HepG2 (cell line): ENCODE data around the gene MEF2D. TPM values are rescaled to one million over a fixed set of nuclear protein-coding genes. Genes with fewer than 3 reads are reported as not detected.
A peak's percentile ranks its signal among the peaks of the same experiment; 100 is the strongest.

Experiments used
- CCAR2 ChIP-seq: fragments of 200-400 bp; formaldehyde crosslinking; optimal IDR thresholded peaks from 2 replicates; pipeline ENCODE3; 2018; ENCODE audit warnings: low read depth, mild to moderate bottlenecking, low read length, moderate library complexity
- CENPT ChIP-seq: sonication (generic); formaldehyde crosslinking; IDR thresholded peaks from 2 replicates; pipeline ENCODE4 v1.8.0; 2022; ENCODE audit warnings: low read depth, mild to moderate bottlenecking, moderate library complexity, missing genetic modification reagents
- IRF2 ChIP-seq: IDR thresholded peaks from 2 replicates; pipeline ENCODE4 v1.6.1; 2018; ENCODE audit warnings: missing genetic modification reagents, missing compliant biosample characterization
- MEF2D ChIP-seq: sonication (generic); formaldehyde crosslinking; IDR thresholded peaks from 2 replicates; pipeline ENCODE4 v1.5.1; 2020; ENCODE audit warnings: mild to moderate bottlenecking, missing genetic modification reagents
- NFIB ChIP-seq: sonication (generic); formaldehyde crosslinking; IDR thresholded peaks from 2 replicates; pipeline ENCODE4 v1.9.0; 2021; ENCODE audit warnings: missing genetic modification reagents, mild to moderate bottlenecking, borderline replicate concordance
- PAF1 ChIP-seq: IDR thresholded peaks from 2 replicates; pipeline ENCODE4 v1.6.1; 2016; ENCODE audit warnings: missing genetic modification reagents, missing compliant biosample characterization
- PHF21A ChIP-seq: sonication (generic); formaldehyde crosslinking; IDR thresholded peaks from 2 replicates; pipeline ENCODE4 v1.5.0; 2020; ENCODE audit warnings: mild to moderate bottlenecking, missing genetic modification reagents
- SNAPC2 ChIP-seq: sonication (generic); formaldehyde crosslinking; IDR thresholded peaks from 2 replicates; pipeline ENCODE4 v1.8.1; 2022; ENCODE audit warnings: mild to moderate bottlenecking, missing genetic modification reagents
- ZBTB21 ChIP-seq: sonication (generic); formaldehyde crosslinking; IDR thresholded peaks from 2 replicates; pipeline ENCODE4 v1.4.0; 2020; ENCODE audit warnings: missing genetic modification reagents
- ZNF180 ChIP-seq: sonication (generic); formaldehyde crosslinking; IDR thresholded peaks from 2 replicates; pipeline ENCODE4 v1.4.0; 2020; ENCODE audit warnings: low read depth, missing genetic modification reagents, borderline replicate concordance
- ZNF256 ChIP-seq: sonication (generic); formaldehyde crosslinking; conservative IDR thresholded peaks from 2 replicates; pipeline ENCODE4 v1.4.0; 2020; ENCODE audit warnings: missing genetic modification reagents
- ZNF468 ChIP-seq: sonication (generic); formaldehyde crosslinking; IDR thresholded peaks from 2 replicates; pipeline ENCODE4 v1.8.0; 2022; ENCODE audit warnings: mild to moderate bottlenecking, moderate library complexity, missing genetic modification reagents
- ZNF567 ChIP-seq: sonication (generic); formaldehyde crosslinking; IDR thresholded peaks from 2 replicates; pipeline ENCODE4 v1.8.1; 2023; ENCODE audit warnings: mild to moderate bottlenecking, missing genetic modification reagents, borderline replicate concordance
- ZNF652 ChIP-seq: IDR thresholded peaks from 2 replicates; pipeline ENCODE4 v1.6.1; 2016; ENCODE audit warnings: low read depth, borderline replicate concordance
- ZNF672 ChIP-seq: sonication (generic); formaldehyde crosslinking; IDR thresholded peaks from 2 replicates; pipeline ENCODE4 v1.8.1; 2022; ENCODE audit warnings: missing genetic modification reagents
- ZNF777 ChIP-seq: sonication (generic); formaldehyde crosslinking; IDR thresholded peaks from 2 replicates; pipeline ENCODE4 v1.4.0; 2020; ENCODE audit warnings: missing genetic modification reagents
- polyA plus RNA-seq, 8 experiments: library from polyadenylated mRNA; depleted of rRNA in 3 of 8; stranded (reverse) in 7 of 8; unstranded in 1 of 8; fragments of >200 nt; fragmentation: Illumina TruSeq in 4 of 8; extraction: Trizol in 4 of 8; gene quantifications; 2 replicates each; pipeline versions ENCODE4 v1.2.1 to v1.2.3, GENCODE V29; 2011 to 2016; ENCODE audit warnings: low read depth in 4 of 8, missing spikeins in 1 of 8, mixed read lengths in 1 of 8; ENCODE audit not compliant: insufficient read depth in 1 of 8
- total RNA-seq, 5 experiments: library from RNA; depleted of rRNA; stranded (reverse); fragments of >200 nt; fragmentation: Illumina TruSeq; extraction: Trizol; gene quantifications; 2 replicates each; pipeline ENCODE4 v1.2.3, GENCODE V29; 2016; ENCODE audit warnings: low read depth in 1 of 5
- TF ChIP-seq, protein P1 (sequence below): sonication (generic); formaldehyde crosslinking; IDR thresholded peaks from 2 replicates; pipeline ENCODE4 v1.4.0; 2020; ENCODE audit warnings: missing genetic modification reagents, borderline replicate concordance
- TF ChIP-seq, protein P2 (sequence below): sonication (generic); formaldehyde crosslinking; IDR thresholded peaks from 2 replicates; pipeline ENCODE4 v1.8.1; 2023; ENCODE audit warnings: missing genetic modification reagents, inconsistent platforms, borderline replicate concordance
- TF ChIP-seq, protein P3 (sequence below): sonication (generic); formaldehyde crosslinking; IDR thresholded peaks from 2 replicates; pipeline ENCODE4 v1.9.0; 2021; ENCODE audit warnings: missing genetic modification reagents, borderline replicate concordance

The MEF2D gene
- total and polyA plus RNA-seq, 2 of the 13 experiments (the other 11 are each of a cell fraction or from before 2014, with no cell fraction given), result 1.6 to 3.9 TPM

DNA sequence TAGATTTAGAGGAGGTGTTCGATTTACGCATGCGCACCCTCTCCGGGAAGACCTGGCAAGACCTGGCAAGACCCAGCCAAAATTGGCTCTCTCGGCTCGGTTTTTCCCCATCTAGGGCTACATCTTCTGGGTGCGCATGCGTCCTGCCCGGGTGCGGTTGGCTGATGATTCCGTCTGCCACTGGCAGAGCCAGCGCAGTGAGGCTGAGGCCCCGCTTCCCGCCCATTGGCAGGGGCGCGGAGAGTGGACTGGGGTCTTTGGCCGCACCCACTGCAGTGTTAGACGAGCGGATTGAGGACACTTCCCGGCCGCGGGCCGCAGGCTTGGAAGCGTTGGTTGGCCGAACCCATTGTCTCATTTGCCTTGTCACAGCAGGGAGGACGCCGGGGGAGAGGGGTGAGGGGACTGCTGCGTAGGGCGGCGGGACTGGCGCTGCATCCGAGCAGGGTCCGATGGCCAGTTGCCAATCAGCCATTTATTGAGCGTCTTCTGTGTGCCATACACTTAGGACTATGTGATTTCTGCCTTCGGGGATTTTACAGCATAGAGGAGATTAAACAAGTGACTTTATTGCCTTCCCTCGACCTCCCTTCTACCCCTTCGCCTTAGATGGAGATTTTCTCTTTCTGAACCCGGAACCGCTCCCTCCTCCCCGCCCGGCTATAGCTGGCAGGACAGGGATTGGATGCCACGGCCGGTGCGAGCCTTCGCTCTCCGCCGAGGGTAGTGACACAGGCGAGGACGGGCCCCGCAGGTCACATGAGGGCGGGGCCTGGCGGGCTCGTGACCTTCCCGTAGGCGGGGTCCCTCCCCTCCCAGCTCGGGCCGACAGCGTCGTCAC is 43.7 kb downstream of the MEF2D start (continued):
- no peak for TF ChIP-seq CCAR2
- peak; percentile 86; the same call in 1 of the 2 replicates for TF ChIP-seq ZNF672 (CRISPR knock-in tag)
- no peak for TF ChIP-seq ZNF256 (CRISPR knock-in tag)
- TF ChIP-seq IRF2 (CRISPR knock-in tag), result no peak
- peak; percentile 79; the same call in 1 of the 2 replicates for TF ChIP-seq PHF21A (CRISPR knock-in tag)
- no peak for TF ChIP-seq NFIB
- peak; percentile 82 for TF ChIP-seq ZNF777 (CRISPR knock-in tag)
- TF ChIP-seq SNAPC2 (CRISPR knock-in tag), result no peak; the same call in 1 of the 2 replicates
- no peak for TF ChIP-seq ZNF468 (CRISPR knock-in tag)
- no peak for TF ChIP-seq ZNF652 (CRISPR knock-in tag)
- TF ChIP-seq, protein P1, sequence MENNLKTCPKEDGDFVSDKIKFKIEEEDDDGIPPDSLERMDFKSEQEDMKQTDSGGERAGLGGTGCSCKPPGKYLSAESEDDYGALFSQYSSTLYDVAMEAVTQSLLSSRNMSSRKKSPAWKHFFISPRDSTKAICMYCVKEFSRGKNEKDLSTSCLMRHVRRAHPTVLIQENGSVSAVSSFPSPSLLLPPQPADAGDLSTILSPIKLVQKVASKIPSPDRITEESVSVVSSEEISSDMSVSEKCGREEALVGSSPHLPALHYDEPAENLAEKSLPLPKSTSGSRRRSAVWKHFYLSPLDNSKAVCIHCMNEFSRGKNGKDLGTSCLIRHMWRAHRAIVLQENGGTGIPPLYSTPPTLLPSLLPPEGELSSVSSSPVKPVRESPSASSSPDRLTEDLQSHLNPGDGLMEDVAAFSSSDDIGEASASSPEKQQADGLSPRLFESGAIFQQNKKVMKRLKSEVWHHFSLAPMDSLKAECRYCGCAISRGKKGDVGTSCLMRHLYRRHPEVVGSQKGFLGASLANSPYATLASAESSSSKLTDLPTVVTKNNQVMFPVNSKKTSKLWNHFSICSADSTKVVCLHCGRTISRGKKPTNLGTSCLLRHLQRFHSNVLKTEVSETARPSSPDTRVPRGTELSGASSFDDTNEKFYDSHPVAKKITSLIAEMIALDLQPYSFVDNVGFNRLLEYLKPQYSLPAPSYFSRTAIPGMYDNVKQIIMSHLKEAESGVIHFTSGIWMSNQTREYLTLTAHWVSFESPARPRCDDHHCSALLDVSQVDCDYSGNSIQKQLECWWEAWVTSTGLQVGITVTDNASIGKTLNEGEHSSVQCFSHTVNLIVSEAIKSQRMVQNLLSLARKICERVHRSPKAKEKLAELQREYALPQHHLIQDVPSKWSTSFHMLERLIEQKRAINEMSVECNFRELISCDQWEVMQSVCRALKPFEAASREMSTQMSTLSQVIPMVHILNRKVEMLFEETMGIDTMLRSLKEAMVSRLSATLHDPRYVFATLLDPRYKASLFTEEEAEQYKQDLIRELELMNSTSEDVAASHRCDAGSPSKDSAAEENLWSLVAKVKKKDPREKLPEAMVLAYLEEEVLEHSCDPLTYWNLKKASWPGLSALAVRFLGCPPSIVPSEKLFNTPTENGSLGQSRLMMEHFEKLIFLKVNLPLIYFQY, result 0 out of 2 replicates have a peak, but pooled peaks have one; percentile 16
- TF ChIP-seq, protein P2, sequence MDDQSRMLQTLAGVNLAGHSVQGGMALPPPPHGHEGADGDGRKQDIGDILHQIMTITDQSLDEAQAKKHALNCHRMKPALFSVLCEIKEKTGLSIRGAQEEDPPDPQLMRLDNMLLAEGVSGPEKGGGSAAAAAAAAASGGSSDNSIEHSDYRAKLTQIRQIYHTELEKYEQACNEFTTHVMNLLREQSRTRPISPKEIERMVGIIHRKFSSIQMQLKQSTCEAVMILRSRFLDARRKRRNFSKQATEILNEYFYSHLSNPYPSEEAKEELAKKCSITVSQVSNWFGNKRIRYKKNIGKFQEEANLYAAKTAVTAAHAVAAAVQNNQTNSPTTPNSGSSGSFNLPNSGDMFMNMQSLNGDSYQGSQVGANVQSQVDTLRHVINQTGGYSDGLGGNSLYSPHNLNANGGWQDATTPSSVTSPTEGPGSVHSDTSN (CRISPR knock-in tag), result no peak
- no peak for TF ChIP-seq CENPT (CRISPR knock-in tag)
- no peak for TF ChIP-seq ZNF567
- no peak for TF ChIP-seq MEF2D (CRISPR knock-in tag)
- no peak for TF ChIP-seq ZNF180 (CRISPR knock-in tag)
- TF ChIP-seq ZBTB21 (CRISPR knock-in tag), result no peak; the same call in 1 of the 2 replicates
- TF ChIP-seq, protein P3, sequence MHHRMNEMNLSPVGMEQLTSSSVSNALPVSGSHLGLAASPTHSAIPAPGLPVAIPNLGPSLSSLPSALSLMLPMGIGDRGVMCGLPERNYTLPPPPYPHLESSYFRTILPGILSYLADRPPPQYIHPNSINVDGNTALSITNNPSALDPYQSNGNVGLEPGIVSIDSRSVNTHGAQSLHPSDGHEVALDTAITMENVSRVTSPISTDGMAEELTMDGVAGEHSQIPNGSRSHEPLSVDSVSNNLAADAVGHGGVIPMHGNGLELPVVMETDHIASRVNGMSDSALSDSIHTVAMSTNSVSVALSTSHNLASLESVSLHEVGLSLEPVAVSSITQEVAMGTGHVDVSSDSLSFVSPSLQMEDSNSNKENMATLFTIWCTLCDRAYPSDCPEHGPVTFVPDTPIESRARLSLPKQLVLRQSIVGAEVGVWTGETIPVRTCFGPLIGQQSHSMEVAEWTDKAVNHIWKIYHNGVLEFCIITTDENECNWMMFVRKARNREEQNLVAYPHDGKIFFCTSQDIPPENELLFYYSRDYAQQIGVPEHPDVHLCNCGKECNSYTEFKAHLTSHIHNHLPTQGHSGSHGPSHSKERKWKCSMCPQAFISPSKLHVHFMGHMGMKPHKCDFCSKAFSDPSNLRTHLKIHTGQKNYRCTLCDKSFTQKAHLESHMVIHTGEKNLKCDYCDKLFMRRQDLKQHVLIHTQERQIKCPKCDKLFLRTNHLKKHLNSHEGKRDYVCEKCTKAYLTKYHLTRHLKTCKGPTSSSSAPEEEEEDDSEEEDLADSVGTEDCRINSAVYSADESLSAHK (CRISPR knock-in tag), result no peak
- no peak for TF ChIP-seq PAF1 (CRISPR knock-in tag)
